ENCODE measurements around the gene HERC6.

- TF ChIP-seq EZH2 (IDR thresholded peaks at IDR 0.05; ENCODE audit: low read depth) = no peak
- TF ChIP-seq CTCF (conservative IDR thresholded peaks at IDR 0.05) = no peak
Measured at GRCh38 chr4:88414755-88415154, 36.1 kb downstream of the HERC6 start.
